ENCODE results near the gene ASCL1. TPM values are rescaled to one million over a fixed set of nuclear protein-coding genes. Genes with fewer than 3 reads are reported as not detected.

The ASCL1 gene
- total RNA-seq, 1 donor from 2014 or later = not detected

DNA sequence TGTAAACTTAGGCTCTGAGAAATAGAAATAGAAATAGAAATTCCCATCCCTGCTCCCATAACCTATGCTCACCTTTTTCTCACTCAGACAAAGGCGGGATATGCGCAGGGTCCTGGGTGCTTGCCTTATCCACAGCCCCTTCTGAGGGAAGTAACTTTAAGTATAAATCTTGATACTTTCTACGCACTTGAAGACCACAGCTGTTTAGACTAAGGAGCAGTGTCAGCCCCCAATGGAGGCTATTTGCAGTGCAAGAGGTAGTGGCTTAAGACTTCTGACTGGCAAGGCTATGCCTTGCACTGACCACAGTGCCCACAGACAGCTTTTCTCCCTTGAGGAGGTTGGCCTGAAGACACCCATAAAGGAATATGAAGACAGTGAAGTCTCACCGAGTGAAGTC lies 35.2 kb downstream of the ASCL1 start:
- H3K27me3 Mint-ChIP-seq = peaks cover 5% of the 10 kb centered on the region
- peaks cover 11% of the 10 kb centered on the region for H3K9me3 Mint-ChIP-seq
- no peaks in the 10 kb centered on the region for H3K4me1 Mint-ChIP-seq
- H3K4me3 Mint-ChIP-seq = no peak overlapping the region
- intact Hi-C loops (cut with micrococcal nuclease) = no loop called here
- ChIA-PET CTCF (no interaction called here), POLR2A (no interaction called here)
- ATAC-seq (ENCODE audit: low read depth) (no peak), DNase-seq (no peak)
- TF ChIP-seq CTCF (IDR thresholded peaks at IDR 0.05) = no peak
- no peak overlapping the region for H3K27ac Mint-ChIP-seq
- no peaks in the 10 kb centered on the region for H3K36me3 Mint-ChIP-seq (ENCODE audit: low read depth)

- no peak for TF ChIP-seq CTCF (IDR thresholded peaks at IDR 0.05)
- H3K36me3 Mint-ChIP-seq (ENCODE audit: low read depth) = no peaks in the 10 kb centered on the region
- no peak for ATAC-seq (ENCODE audit: low read depth)
- intact Hi-C loops (cut with micrococcal nuclease) = no loop called here
- CTCF ChIA-PET = no interaction called here
- H3K27ac Mint-ChIP-seq = no peak overlapping the region
- DNase-seq = no peak
- H3K4me3 Mint-ChIP-seq = no peak overlapping the region
- POLR2A ChIA-PET = no interaction called here
- peaks cover 11% of the 10 kb centered on the region for H3K9me3 Mint-ChIP-seq
- H3K4me1 Mint-ChIP-seq = no peaks in the 10 kb centered on the region
- peaks cover 5% of the 10 kb centered on the region for H3K27me3 Mint-ChIP-seq
Measured at GRCh38 chr12:102993537-102993936, 36.1 kb downstream of the ASCL1 start.

DNA sequence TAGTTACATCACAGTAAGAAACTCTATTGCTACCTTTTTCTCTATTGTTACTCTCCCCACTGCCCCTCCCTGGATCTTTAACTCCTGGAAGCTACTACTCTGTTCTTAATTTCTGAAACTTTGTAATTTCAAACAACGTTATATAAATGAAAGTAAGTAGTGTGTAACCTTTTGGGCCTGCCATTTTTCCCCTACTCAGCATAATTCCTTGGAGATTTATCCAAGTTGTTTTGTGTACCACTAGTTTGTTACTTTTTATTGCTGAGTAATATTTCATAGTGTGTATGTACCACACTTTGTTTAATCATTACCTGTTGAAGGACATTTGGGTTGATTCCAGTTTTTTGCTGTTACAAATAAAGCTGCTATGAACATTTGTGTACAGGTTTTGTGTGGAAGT lies 37.9 kb downstream of the ASCL1 start:
- H3K4me1 Mint-ChIP-seq = no peaks in the 10 kb centered on the region
- no peak for DNase-seq
- H3K36me3 Mint-ChIP-seq (ENCODE audit: low read depth) = no peaks in the 10 kb centered on the region
- peaks cover 13% of the 10 kb centered on the region for H3K9me3 Mint-ChIP-seq
- H3K27ac Mint-ChIP-seq = no peak overlapping the region
- POLR2A ChIA-PET = no interaction called here
- intact Hi-C loops (cut with micrococcal nuclease) = no loop called here
- CTCF ChIA-PET = no interaction called here
- ATAC-seq (ENCODE audit: low read depth) = no peak
- H3K4me3 Mint-ChIP-seq = no peak overlapping the region
- H3K27me3 Mint-ChIP-seq = peaks cover 5% of the 10 kb centered on the region
- no peak for TF ChIP-seq CTCF (IDR thresholded peaks at IDR 0.05)

Other genes starting within 250 kb of the ASCL1 start
- gene PAH, start 40.4 kb upstream of the ASCL1 start, total RNA-seq = not detected in 2 replicates